Endothelial cell (in vitro differentiated cells): ENCODE measurements around the gene PYGO2. TPM values are rescaled to one million over a fixed set of nuclear protein-coding genes. Genes with fewer than 3 reads are reported as not detected.

Experiments used
- DNase-seq: peaks from one replicate; pipeline ENCODE4 v3.0.0; 2021; ENCODE audit warnings: low spot score
- H3K27ac Mint-ChIP-seq: one replicate; pipeline ENCODE4 v1.8.0; 2021; ENCODE audit warnings: mixed read lengths, inconsistent platforms; ENCODE audit not compliant: unreplicated experiment
- H3K27me3 Mint-ChIP-seq: one replicate; pipeline ENCODE4 v1.8.0; 2021; ENCODE audit warnings: mild to moderate bottlenecking, moderate library complexity, mixed read lengths, inconsistent platforms; ENCODE audit not compliant: unreplicated experiment
- H3K36me3 Mint-ChIP-seq: one replicate; pipeline ENCODE4 v1.8.0; 2021; ENCODE audit warnings: mild to moderate bottlenecking, low read depth, mixed read lengths, inconsistent platforms; ENCODE audit not compliant: unreplicated experiment
- H3K4me1 Mint-ChIP-seq: one replicate; pipeline ENCODE4 v1.8.0; 2021; ENCODE audit warnings: mild to moderate bottlenecking, mixed read lengths, inconsistent platforms; ENCODE audit not compliant: unreplicated experiment
- H3K4me3 Mint-ChIP-seq: one replicate; pipeline ENCODE4 v1.8.0; 2021; ENCODE audit warnings: mild to moderate bottlenecking, mixed read lengths, inconsistent platforms; ENCODE audit not compliant: unreplicated experiment
- H3K9me3 Mint-ChIP-seq: one replicate; pipeline ENCODE4 v1.8.0; 2021; ENCODE audit warnings: mixed read lengths, inconsistent platforms; ENCODE audit not compliant: unreplicated experiment
- CTCF ChIP-seq: fragments of 200-600 bp; sonication (generic); IDR thresholded peaks from one replicate; pipeline ENCODE4 v1.5.0; 2021; ENCODE audit warnings: antibody characterized with exemption; ENCODE audit not compliant: unreplicated experiment
- total RNA-seq: library from RNA; stranded (reverse); fragmentation: NEBNext Ultra II Directional; extraction: Animal tissue kit (Norgen Biotek cat#: 25700); gene quantifications from one replicate; pipeline ENCODE4 v1.2.1, GENCODE V29; 2021; ENCODE audit not compliant: unreplicated experiment

The PYGO2 gene
- total RNA-seq, 1 donor from 2014 or later = 49.8 TPM

- Mint-ChIP-seq H3K27ac (peak overlapping the region; percentile 99), H3K36me3 (peaks cover 37% of the 10 kb centered on the region), H3K9me3 (no peaks in the 10 kb centered on the region), H3K4me3 (no peak overlapping the region), H3K4me1 (peaks cover 54% of the 10 kb centered on the region), H3K27me3 (peaks cover 35% of the 10 kb centered on the region)
- TF ChIP-seq CTCF = no peak
- DNase-seq = no peak
Observed at GRCh38 chr1:154971341-154971998, 9.9 kb upstream of the PYGO2 start.

- Mint-ChIP-seq H3K4me1 (peaks cover 61% of the 10 kb centered on the region), H3K4me3 (no peak within 1 kb of the TSS)
- no peak for TF ChIP-seq CTCF
Observed at GRCh38 chr1:154970631-154971340, 9.2 kb upstream of the PYGO2 start, which contains the start of gene SHC1. Gene SHC1, minus strand, starts transcription at chr1:154970747. Its CDS starts 221 bp downstream, at chr1:154970526.

GRCh38 chr1:154969860-154970452 lies 8.4 kb upstream of the PYGO2 start:
- Mint-ChIP-seq H3K4me3 (no peak overlapping the region), H3K27ac (peak overlapping the region; percentile 99), H3K4me1 (peaks cover 68% of the 10 kb centered on the region), H3K36me3 (peaks cover 46% of the 10 kb centered on the region), H3K9me3 (no peaks in the 10 kb centered on the region), H3K27me3 (peaks cover 36% of the 10 kb centered on the region)
- TF ChIP-seq CTCF = no peak
- no peak for DNase-seq

More at GRCh38 chr1:154970631-154971340, 9.2 kb upstream of the PYGO2 start, which contains the start of gene SHC1:
- Mint-ChIP-seq H3K27me3 (peaks cover 35% of the 10 kb centered on the region), H3K36me3 (peaks cover 38% of the 10 kb centered on the region), H3K27ac (peak within 1 kb of the TSS; percentile 99), H3K9me3 (no peaks in the 10 kb centered on the region)
- DNase-seq = peak; percentile 87

- Mint-ChIP-seq H3K4me1 (peaks cover 73% of the 10 kb centered on the region), H3K9me3 (no peaks in the 10 kb centered on the region), H3K27ac (peak overlapping the region; percentile 99), H3K36me3 (peaks cover 51% of the 10 kb centered on the region), H3K4me3 (no peak overlapping the region), H3K27me3 (peaks cover 36% of the 10 kb centered on the region)
- no peak for TF ChIP-seq CTCF
- DNase-seq = no peak
Observed at GRCh38 chr1:154969246-154969645, 7.7 kb upstream of the PYGO2 start.
